Karpas-422 (cell line): ENCODE results near the gene USP40. TPM values are rescaled to one million over a fixed set of nuclear protein-coding genes. Genes with fewer than 3 reads are reported as not detected.

Source experiments
- DNase-seq: peaks from one replicate; pipeline ENCODE4 v3.0.0-alpha.2; 2015
- H2AFZ ChIP-seq: fragments of 200-600 bp; sonication (generic); 2 replicates; pipeline ENCODE4 v1.6.1; 2014; ENCODE audit warnings: antibody characterized with exemption, low read length, mixed read lengths
- H3K27ac ChIP-seq: fragments of 200-600 bp; sonication (generic); 2 replicates; pipeline ENCODE4 v1.5.1; 2014; ENCODE audit warnings: mild to moderate bottlenecking, low read length, moderate library complexity
- H3K27me3 ChIP-seq: fragments of 200-600 bp; sonication (generic); 2 replicates; pipeline ENCODE4 v1.6.1; 2014; ENCODE audit warnings: low read length, mixed read lengths
- H3K36me3 ChIP-seq: fragments of 200-600 bp; sonication (generic); 2 replicates; pipeline ENCODE4 v1.6.1; 2014; ENCODE audit warnings: low read length, mixed read lengths; ENCODE audit not compliant: insufficient read depth
- H3K4me1 ChIP-seq: fragments of 200-600 bp; sonication (generic); 2 replicates; pipeline ENCODE4 v1.6.1; 2014; ENCODE audit warnings: mild to moderate bottlenecking, low read length, mixed read lengths
- H3K4me2 ChIP-seq: fragments of 200-600 bp; sonication (generic); 2 replicates; pipeline ENCODE4 v1.6.1; 2014; ENCODE audit warnings: low read length, low read depth, mild to moderate bottlenecking; ENCODE audit not compliant: poor library complexity, severe bottlenecking
- H3K4me3 ChIP-seq: fragments of 200-600 bp; sonication (generic); 2 replicates; pipeline ENCODE4 v1.5.1; 2014; ENCODE audit warnings: mild to moderate bottlenecking, antibody characterized with exemption, low read length, mixed read lengths
- H3K79me2 ChIP-seq: fragments of 200-600 bp; sonication (generic); 2 replicates; pipeline ENCODE4 v1.6.1; 2014; ENCODE audit warnings: mild to moderate bottlenecking, low read length, mixed read lengths
- H3K9ac ChIP-seq: fragments of 200-600 bp; sonication (generic); 2 replicates; pipeline ENCODE4 v1.6.0; 2014; ENCODE audit warnings: low read length
- H3K9me2 ChIP-seq: fragments of 200-600 bp; sonication (generic), shearing (Covaris generic); replicated peaks from 2 replicates; pipeline ENCODE4 v1.6.0; 2014; ENCODE audit warnings: mild to moderate bottlenecking, low read length, moderate library complexity; ENCODE audit not compliant: insufficient read depth
- H3K9me3 ChIP-seq: fragments of 300-700, 200-600 bp; sonication (generic); 2 replicates; pipeline ENCODE4 v1.6.1; 2014; ENCODE audit warnings: low read length, mixed read lengths
- H4K20me1 ChIP-seq: fragments of 200-600 bp; sonication (generic); 2 replicates; pipeline ENCODE4 v1.6.1; 2014; ENCODE audit warnings: mild to moderate bottlenecking, antibody characterized with exemption, low read length, low read depth; ENCODE audit not compliant: insufficient read depth
- total RNA-seq: library from RNA; depleted of rRNA; stranded (reverse); fragments of >200 nt; shearing (Covaris generic); gene quantifications from 2 replicates; pipeline ENCODE4 v1.2.3, GENCODE V29; 2014; ENCODE audit warnings: low replicate concordance

The USP40 gene
- total RNA-seq, 1 experiment from 2014 or later = 7.9 TPM

GRCh38 chr2:233489143-233489542, 77.4 kb downstream of the USP40 start:
- H3K9me2 ChIP-seq = no peaks in the 10 kb centered on the region
- no peaks in the 10 kb centered on the region for H3K36me3 ChIP-seq
- H3K27ac ChIP-seq = no peak overlapping the region
- no peak overlapping the region for H3K4me3 ChIP-seq
- no peaks in the 10 kb centered on the region for H3K27me3 ChIP-seq
- no peaks in the 10 kb centered on the region for H3K79me2 ChIP-seq
- no peak overlapping the region for H3K4me2 ChIP-seq
- H4K20me1 ChIP-seq = no peaks in the 10 kb centered on the region
- no peak overlapping the region for H2AFZ ChIP-seq
- H3K4me1 ChIP-seq = peaks cover 2% of the 10 kb centered on the region
- no peak for DNase-seq
- no peaks in the 10 kb centered on the region for H3K9me3 ChIP-seq
- H3K9ac ChIP-seq = no peak overlapping the region

GRCh38 chr2:233487748-233488345, 78.7 kb downstream of the USP40 start:
- H3K9ac ChIP-seq = no peak overlapping the region
- H3K4me2 ChIP-seq = no peak overlapping the region
- H2AFZ ChIP-seq = no peak overlapping the region
- DNase-seq = no peak
- no peak overlapping the region for H3K27ac ChIP-seq
- no peaks in the 10 kb centered on the region for H4K20me1 ChIP-seq
- H3K4me1 ChIP-seq = peaks cover 15% of the 10 kb centered on the region
- H3K4me3 ChIP-seq = no peak overlapping the region
- H3K9me2 ChIP-seq = no peaks in the 10 kb centered on the region
- no peaks in the 10 kb centered on the region for H3K36me3 ChIP-seq
- H3K27me3 ChIP-seq = no peaks in the 10 kb centered on the region
- H3K79me2 ChIP-seq = no peaks in the 10 kb centered on the region
- no peaks in the 10 kb centered on the region for H3K9me3 ChIP-seq

DNA sequence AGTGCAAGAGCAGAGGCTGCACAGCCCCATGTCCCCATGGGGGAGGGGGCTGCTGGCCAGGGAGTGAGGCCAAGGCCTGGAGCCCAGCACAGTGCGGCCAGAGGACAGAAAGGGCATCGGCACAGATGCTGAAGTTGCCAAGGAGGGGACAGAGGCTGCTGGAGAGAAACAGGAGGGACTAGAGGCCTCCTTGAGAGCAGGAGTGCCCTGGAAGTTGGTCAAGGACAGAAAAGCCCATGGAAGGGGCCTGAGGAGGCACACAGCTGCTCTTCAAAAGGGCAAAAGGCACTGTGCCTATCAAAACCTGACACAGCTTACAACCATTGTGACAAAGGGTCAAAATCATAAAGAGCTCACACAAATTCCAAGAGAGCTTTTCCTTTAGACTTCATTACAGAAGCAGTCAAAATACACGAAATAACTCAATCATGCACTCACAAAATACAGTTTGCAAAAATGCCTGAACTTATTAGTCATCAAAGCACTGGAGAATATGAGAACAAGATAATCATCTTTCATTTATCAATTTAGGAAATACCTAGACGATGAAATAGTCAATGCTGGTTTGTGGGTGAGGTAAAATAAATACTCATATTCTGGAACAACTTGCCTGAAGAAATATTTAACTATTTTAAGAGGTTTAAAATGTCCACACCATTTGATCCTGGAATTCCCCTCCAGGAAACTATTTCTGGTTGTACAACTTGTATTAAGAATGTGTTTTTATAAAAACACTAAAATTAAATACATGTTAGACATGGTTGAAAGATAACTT, 79.6 kb downstream of the USP40 start:
- no peak for DNase-seq
- H3K4me1 ChIP-seq = peaks cover 23% of the 10 kb centered on the region
- H3K4me2 ChIP-seq = no peak overlapping the region
- H3K27me3 ChIP-seq = no peaks in the 10 kb centered on the region
- H3K79me2 ChIP-seq = no peaks in the 10 kb centered on the region
- no peak overlapping the region for H2AFZ ChIP-seq
- H3K9ac ChIP-seq = no peak overlapping the region
- H4K20me1 ChIP-seq = no peaks in the 10 kb centered on the region
- no peak overlapping the region for H3K27ac ChIP-seq
- H3K9me3 ChIP-seq = no peaks in the 10 kb centered on the region
- no peaks in the 10 kb centered on the region for H3K9me2 ChIP-seq
- no peak overlapping the region for H3K4me3 ChIP-seq
- H3K36me3 ChIP-seq = no peaks in the 10 kb centered on the region

GRCh38 chr2:233486357-233486756, 80.2 kb downstream of the USP40 start:
- Histone ChIP-seq H3K9me2 (no peaks in the 10 kb centered on the region), H3K4me2 (no peak overlapping the region)
- DNase-seq = no peak

DNA sequence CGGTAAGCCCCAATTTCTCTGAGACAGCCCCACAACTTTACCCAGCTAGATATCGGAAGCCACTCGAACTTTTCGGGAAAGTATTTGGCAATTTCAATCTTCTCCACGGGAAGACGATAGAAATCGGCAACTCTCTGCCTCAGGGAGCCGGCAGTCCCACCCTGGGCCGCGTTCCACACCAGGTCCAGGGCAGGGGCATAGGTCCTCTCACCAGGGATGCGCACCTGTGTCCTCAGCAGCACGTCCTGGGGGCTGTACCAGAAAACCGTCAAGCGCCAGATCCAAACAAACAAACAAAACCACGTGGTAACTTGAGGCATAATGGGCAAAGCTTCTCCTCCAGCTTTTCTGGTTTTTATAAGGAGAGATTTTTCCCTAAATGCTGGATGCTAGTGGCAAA, 80.9 kb downstream of the USP40 start:
- Histone ChIP-seq H3K9me3 (no peaks in the 10 kb centered on the region), H3K9ac (no peak overlapping the region), H2AFZ (no peak overlapping the region), H3K36me3 (no peaks in the 10 kb centered on the region), H3K9me2 (no peaks in the 10 kb centered on the region), H4K20me1 (no peaks in the 10 kb centered on the region), H3K27me3 (no peaks in the 10 kb centered on the region), H3K4me3 (no peak overlapping the region), H3K79me2 (no peaks in the 10 kb centered on the region), H3K4me1 (peaks cover 23% of the 10 kb centered on the region), H3K4me2 (no peak overlapping the region), H3K27ac (no peak overlapping the region)
- no peak for DNase-seq

More at GRCh38 chr2:233486357-233486756, 80.2 kb downstream of the USP40 start:
- Histone ChIP-seq H3K9ac (no peak overlapping the region), H3K4me1 (peaks cover 23% of the 10 kb centered on the region), H3K9me3 (no peaks in the 10 kb centered on the region), H3K79me2 (no peaks in the 10 kb centered on the region), H3K27me3 (no peaks in the 10 kb centered on the region), H3K27ac (no peak overlapping the region), H2AFZ (no peak overlapping the region), H3K4me3 (no peak overlapping the region), H3K36me3 (no peaks in the 10 kb centered on the region), H4K20me1 (no peaks in the 10 kb centered on the region)

- Histone ChIP-seq H3K27me3 (no peaks in the 10 kb centered on the region), H2AFZ (no peak overlapping the region), H3K4me3 (no peak overlapping the region), H3K27ac (no peak overlapping the region), H3K9ac (no peak overlapping the region), H4K20me1 (no peaks in the 10 kb centered on the region), H3K9me3 (no peaks in the 10 kb centered on the region), H3K36me3 (no peaks in the 10 kb centered on the region), H3K79me2 (no peaks in the 10 kb centered on the region), H3K9me2 (no peaks in the 10 kb centered on the region), H3K4me1 (peaks cover 23% of the 10 kb centered on the region), H3K4me2 (no peak overlapping the region)
- no peak for DNase-seq
Observed at GRCh38 chr2:233482616-233483015, 84.0 kb downstream of the USP40 start.

DNA sequence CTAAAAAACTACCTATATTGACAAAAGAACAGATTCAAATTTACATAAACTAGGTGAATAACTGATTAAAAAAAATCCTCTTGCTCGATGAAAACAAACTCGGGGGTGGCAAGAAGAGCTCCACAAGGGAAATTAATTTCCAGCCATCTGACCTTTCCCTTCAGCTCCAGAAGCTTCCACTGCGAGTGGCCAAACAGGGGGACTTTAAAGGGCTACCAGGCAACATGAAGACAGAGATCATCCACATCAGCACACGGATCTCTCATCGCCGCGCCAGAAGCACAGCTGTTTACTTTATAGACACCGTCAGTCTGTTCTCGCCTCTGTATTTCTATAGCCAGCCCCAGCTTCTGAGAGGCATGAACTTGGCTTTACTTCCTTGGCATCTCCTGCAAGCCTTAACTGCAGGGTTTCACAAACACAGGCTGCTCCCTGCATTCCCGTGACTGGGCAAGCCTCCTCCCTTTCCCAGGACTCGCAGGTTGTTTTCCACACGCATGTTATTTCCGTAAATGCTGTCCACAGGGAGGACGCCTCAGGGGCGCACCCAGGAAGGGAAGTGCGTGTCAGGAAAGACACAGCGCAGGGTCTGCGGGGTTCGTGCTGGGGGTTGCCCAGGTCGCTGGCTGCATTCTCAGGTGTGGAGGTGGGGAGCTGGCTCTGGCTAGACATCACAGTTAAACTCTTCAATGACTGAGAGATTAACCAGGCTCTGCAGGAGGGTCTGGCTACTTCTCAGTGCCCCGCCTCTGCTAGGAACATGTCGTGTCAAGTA, 85.0 kb downstream of the USP40 start:
- peaks cover 23% of the 10 kb centered on the region for H3K4me1 ChIP-seq
- no peak overlapping the region for H3K9ac ChIP-seq
- no peaks in the 10 kb centered on the region for H3K9me2 ChIP-seq
- H3K4me2 ChIP-seq = no peak overlapping the region
- no peaks in the 10 kb centered on the region for H3K27me3 ChIP-seq
- no peak overlapping the region for H3K4me3 ChIP-seq
- H2AFZ ChIP-seq = no peak overlapping the region
- no peaks in the 10 kb centered on the region for H3K36me3 ChIP-seq
- no peaks in the 10 kb centered on the region for H3K79me2 ChIP-seq
- no peak overlapping the region for H3K27ac ChIP-seq
- no peaks in the 10 kb centered on the region for H4K20me1 ChIP-seq
- DNase-seq = no peak
- H3K9me3 ChIP-seq = no peaks in the 10 kb centered on the region

DNA sequence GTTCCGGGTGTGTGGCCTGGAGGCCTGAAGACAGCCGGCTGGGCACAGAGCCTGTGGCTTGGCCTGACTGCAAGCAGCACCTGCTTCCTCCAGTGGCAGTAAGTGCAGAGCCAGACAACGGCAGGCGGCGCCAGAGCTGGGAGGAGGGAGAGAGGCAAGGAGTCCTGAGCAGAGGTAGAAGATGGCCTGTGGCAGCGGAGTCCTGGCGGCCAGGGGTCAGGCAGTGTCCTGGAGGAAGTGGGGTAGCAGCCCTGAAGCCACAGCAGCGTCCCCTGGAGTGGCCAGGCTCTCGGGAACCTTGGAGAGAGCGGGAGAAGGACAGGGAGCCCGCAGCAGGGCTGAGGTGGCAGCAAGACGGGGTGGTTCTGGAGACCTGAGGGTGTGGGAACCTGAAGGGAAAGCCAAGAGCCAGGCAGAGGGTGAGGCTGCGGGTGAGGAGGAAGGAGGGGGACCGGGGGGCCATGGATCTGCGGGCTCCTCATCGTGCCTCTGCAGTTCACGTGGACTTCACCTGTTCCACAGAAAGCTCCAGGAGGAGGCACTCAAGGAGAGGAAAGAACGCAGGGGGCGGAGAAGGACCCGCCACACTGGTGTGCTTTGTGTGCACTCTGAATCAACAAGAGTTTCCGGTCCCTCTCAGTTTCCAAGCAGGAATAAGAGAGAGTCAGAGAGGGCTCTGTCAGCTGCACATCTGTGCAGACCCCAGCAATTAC, 85.9 kb downstream of the USP40 start:
- Histone ChIP-seq H3K36me3 (no peaks in the 10 kb centered on the region), H3K9me2 (no peaks in the 10 kb centered on the region), H3K4me1 (peaks cover 23% of the 10 kb centered on the region), H4K20me1 (no peaks in the 10 kb centered on the region), H3K27ac (no peak overlapping the region), H3K9me3 (no peaks in the 10 kb centered on the region), H3K79me2 (no peaks in the 10 kb centered on the region), H3K4me2 (no peak overlapping the region), H2AFZ (no peak overlapping the region), H3K4me3 (no peak overlapping the region), H3K9ac (no peak overlapping the region), H3K27me3 (no peaks in the 10 kb centered on the region)
- peak; percentile 64 for DNase-seq
